Activated T-cell treated with anti-CD3 and anti-CD28 coated beads, Interleukin-2, amount 50 U/mL, for 48 hours (primary cell): ENCODE measurements around the gene CKAP2L.
"Not testable (repeated sequence)": the region's sequence is repeated elsewhere in the genome, so short reads cannot be mapped to it uniquely, and the experiment has no call there.

Experiments
- DNase-seq, 2 experiments: peaks; one replicate each; pipeline ENCODE4 v3.0.0-alpha.2; 2020

The CKAP2L gene

GRCh38 chr2:112724591-112725525 is 39.6 kb downstream of the CKAP2L start:
- DNase-seq = no peak

- no peak for DNase-seq
These were observed 40.4 kb downstream of the CKAP2L start for GRCh38 chr2:112723995-112724394.

GRCh38 chr2:112723547-112723940 is 40.9 kb downstream of the CKAP2L start:
- no peak for DNase-seq

- DNase-seq = no peak
These were observed 41.4 kb downstream of the CKAP2L start for GRCh38 chr2:112722816-112723546.

GRCh38 chr2:112721819-112722522 is 42.4 kb downstream of the CKAP2L start:
- DNase-seq = no peak

- no peak for DNase-seq
These were observed 43.6 kb downstream of the CKAP2L start, which contains the start of gene NT5DC4 for GRCh38 chr2:112720785-112721184. Gene NT5DC4 (plus strand): TSS chr2:112721020. CDS start chr2:112721080, 60 bp downstream.

- DNase-seq = no peak
These were observed 45.5 kb downstream of the CKAP2L start for GRCh38 chr2:112718863-112719370.

GRCh38 chr2:112716826-112717352 is 47.5 kb downstream of the CKAP2L start:
- not testable (repeated sequence) for DNase-seq

GRCh38 chr2:112716094-112716493 is 48.3 kb downstream of the CKAP2L start:
- not testable (repeated sequence) for DNase-seq

GRCh38 chr2:112714836-112715631 is 49.4 kb downstream of the CKAP2L start:
- DNase-seq = no peak

GRCh38 chr2:112714331-112714730 is 50.1 kb downstream of the CKAP2L start:
- no peak for DNase-seq

GRCh38 chr2:112713926-112714325 is 50.5 kb downstream of the CKAP2L start:
- no peak for DNase-seq

- DNase-seq = no peak
These were observed 50.9 kb downstream of the CKAP2L start for GRCh38 chr2:112713585-112713925.

GRCh38 chr2:112712903-112713584 is 51.4 kb downstream of the CKAP2L start:
- DNase-seq = peak; percentile 78

- DNase-seq = no peak
These were observed 51.9 kb downstream of the CKAP2L start for GRCh38 chr2:112712465-112712864.

GRCh38 chr2:112710956-112711750 is 53.3 kb downstream of the CKAP2L start:
- DNase-seq = no peak

- DNase-seq = peak in 1 of 2 experiments; percentile 11
These were observed 54.7 kb downstream of the CKAP2L start for GRCh38 chr2:112709703-112710102.

GRCh38 chr2:112708968-112709367 is 55.4 kb downstream of the CKAP2L start:
- no peak for DNase-seq

- DNase-seq = peak in 1 of 2 experiments; percentile 1
These were observed 57.5 kb downstream of the CKAP2L start for GRCh38 chr2:112706947-112707346.

- DNase-seq = peak; percentile 68 to 72
These were observed 58.2 kb downstream of the CKAP2L start for GRCh38 chr2:112706170-112706664.
